NCI-H2227 (cell line): ENCODE results near the gene TALDO1.

Source experiments
- DNase-seq: peaks from one replicate; lab custom pipeline; 2025; ENCODE audit not compliant: unreplicated experiment; lab: John Stamatoyannopoulos, UW

TALDO1 gene

GRCh38 chr11:798093-798713, 50.9 kb downstream of the TALDO1 start, which contains the start of gene SLC25A22:
SLC25A22 (minus strand) TSS chr11:798281; CDS start chr11:795006, 3,275 bp downstream.
- peak; percentile 95 for DNase-seq

GRCh38 chr11:799641-800316, 52.5 kb downstream of the TALDO1 start:
- DNase-seq = no peak

GRCh38 chr11:800473-800872, 53.2 kb downstream of the TALDO1 start:
- DNase-seq = no peak

- DNase-seq = no peak
Measured at GRCh38 chr11:801097-801780, 54.0 kb downstream of the TALDO1 start.

- DNase-seq = no peak
Measured at GRCh38 chr11:802018-802617, 54.9 kb downstream of the TALDO1 start.

GRCh38 chr11:802693-803466, 55.6 kb downstream of the TALDO1 start:
- DNase-seq = no peak

GRCh38 chr11:803467-803742, 56.1 kb downstream of the TALDO1 start:
- DNase-seq = no peak

GRCh38 chr11:803770-804598, 56.7 kb downstream of the TALDO1 start:
- peak; percentile 79 for DNase-seq

- no peak for DNase-seq
Measured at GRCh38 chr11:804599-804964, 57.3 kb downstream of the TALDO1 start.

- DNase-seq = no peak
Measured at GRCh38 chr11:808427-809286, 61.4 kb downstream of the TALDO1 start.

- peak; percentile 100 for DNase-seq
Measured at GRCh38 chr11:809287-810039, 62.2 kb downstream of the TALDO1 start, which contains the start of gene RPLP2. RPLP2 (plus strand) TSS chr11:809967; CDS start chr11:810235, 268 bp downstream.

- DNase-seq = no peak
Measured at GRCh38 chr11:810040-810567, 62.8 kb downstream of the TALDO1 start.

- DNase-seq = no peak
Measured at GRCh38 chr11:811446-812245, 64.4 kb downstream of the TALDO1 start.

GRCh38 chr11:812390-812789, 65.1 kb downstream of the TALDO1 start:
- no peak for DNase-seq

- DNase-seq = no peak
Measured at GRCh38 chr11:813072-813455, 65.8 kb downstream of the TALDO1 start.

GRCh38 chr11:813456-814096, 66.3 kb downstream of the TALDO1 start:
- DNase-seq = no peak
